ENCODE measurements around the gene LAMA2. TPM values are rescaled to one million over a fixed set of nuclear protein-coding genes. Genes with fewer than 3 reads are reported as not detected.

Gene LAMA2
- total RNA-seq, 1 donor from 2014 or later, result 1.8 TPM

- no peaks in the 10 kb centered on the region for H3K4me1 ChIP-seq (ENCODE audit: insufficient read depth, low read length)
- peaks cover 2% of the 10 kb centered on the region for H3K9me3 ChIP-seq (ENCODE audit: insufficient read depth, low read depth, low read length)
- H3K79me2 ChIP-seq (ENCODE audit: insufficient read depth, low read length), result no peaks in the 10 kb centered on the region
- no peaks in the 10 kb centered on the region for H3K36me3 ChIP-seq (ENCODE audit: insufficient read depth, low read length)
- peaks cover 2% of the 10 kb centered on the region for H3K9me3 Mint-ChIP-seq (ENCODE audit: unreplicated experiment)
- FAIRE-seq (no peak), DNase-seq (ENCODE audit: low read depth) (no peak)
- no peak overlapping the region for H3K27ac ChIP-seq (ENCODE audit: low read depth, low read length)
- no peak overlapping the region for H3K4me3 Mint-ChIP-seq (ENCODE audit: unreplicated experiment)
- no peaks in the 10 kb centered on the region for H4K20me1 ChIP-seq (ENCODE audit: insufficient read depth, low read length)
- H3K9ac ChIP-seq (ENCODE audit: low read length), result no peak overlapping the region
- no peaks in the 10 kb centered on the region for H3K36me3 Mint-ChIP-seq (ENCODE audit: low read depth, unreplicated experiment)
- H3K27me3 ChIP-seq (ENCODE audit: insufficient read depth, low read length), result no peaks in the 10 kb centered on the region
- no peaks in the 10 kb centered on the region for H3K4me1 Mint-ChIP-seq (ENCODE audit: low read depth, unreplicated experiment)
- no peak for TF ChIP-seq EZH2 (IDR thresholded peaks at IDR 0.05; ENCODE audit: insufficient read depth, low read length)
- TF ChIP-seq, protein P1, sequence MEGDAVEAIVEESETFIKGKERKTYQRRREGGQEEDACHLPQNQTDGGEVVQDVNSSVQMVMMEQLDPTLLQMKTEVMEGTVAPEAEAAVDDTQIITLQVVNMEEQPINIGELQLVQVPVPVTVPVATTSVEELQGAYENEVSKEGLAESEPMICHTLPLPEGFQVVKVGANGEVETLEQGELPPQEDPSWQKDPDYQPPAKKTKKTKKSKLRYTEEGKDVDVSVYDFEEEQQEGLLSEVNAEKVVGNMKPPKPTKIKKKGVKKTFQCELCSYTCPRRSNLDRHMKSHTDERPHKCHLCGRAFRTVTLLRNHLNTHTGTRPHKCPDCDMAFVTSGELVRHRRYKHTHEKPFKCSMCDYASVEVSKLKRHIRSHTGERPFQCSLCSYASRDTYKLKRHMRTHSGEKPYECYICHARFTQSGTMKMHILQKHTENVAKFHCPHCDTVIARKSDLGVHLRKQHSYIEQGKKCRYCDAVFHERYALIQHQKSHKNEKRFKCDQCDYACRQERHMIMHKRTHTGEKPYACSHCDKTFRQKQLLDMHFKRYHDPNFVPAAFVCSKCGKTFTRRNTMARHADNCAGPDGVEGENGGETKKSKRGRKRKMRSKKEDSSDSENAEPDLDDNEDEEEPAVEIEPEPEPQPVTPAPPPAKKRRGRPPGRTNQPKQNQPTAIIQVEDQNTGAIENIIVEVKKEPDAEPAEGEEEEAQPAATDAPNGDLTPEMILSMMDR (IDR thresholded peaks at IDR 0.05; ENCODE audit: insufficient read depth, low read depth, low read length), result no peak
- H3K27ac Mint-ChIP-seq (ENCODE audit: unreplicated experiment), result no peak overlapping the region
- H2AFZ ChIP-seq (ENCODE audit: low read depth, low read length), result no peak overlapping the region
- no peak overlapping the region for H3K4me2 ChIP-seq (ENCODE audit: low read length)
- H3K4me3 ChIP-seq (ENCODE audit: insufficient read depth, low read depth, low read length), result no peak overlapping the region
- no peaks in the 10 kb centered on the region for H3K27me3 Mint-ChIP-seq (ENCODE audit: low read depth, unreplicated experiment)
Measured at GRCh38 chr6:129015721-129016120, 132.8 kb downstream of the LAMA2 start.

- H3K9me3 Mint-ChIP-seq (ENCODE audit: unreplicated experiment), result peaks cover 2% of the 10 kb centered on the region
Measured at GRCh38 chr6:129016844-129017243, 133.9 kb downstream of the LAMA2 start.

DNA sequence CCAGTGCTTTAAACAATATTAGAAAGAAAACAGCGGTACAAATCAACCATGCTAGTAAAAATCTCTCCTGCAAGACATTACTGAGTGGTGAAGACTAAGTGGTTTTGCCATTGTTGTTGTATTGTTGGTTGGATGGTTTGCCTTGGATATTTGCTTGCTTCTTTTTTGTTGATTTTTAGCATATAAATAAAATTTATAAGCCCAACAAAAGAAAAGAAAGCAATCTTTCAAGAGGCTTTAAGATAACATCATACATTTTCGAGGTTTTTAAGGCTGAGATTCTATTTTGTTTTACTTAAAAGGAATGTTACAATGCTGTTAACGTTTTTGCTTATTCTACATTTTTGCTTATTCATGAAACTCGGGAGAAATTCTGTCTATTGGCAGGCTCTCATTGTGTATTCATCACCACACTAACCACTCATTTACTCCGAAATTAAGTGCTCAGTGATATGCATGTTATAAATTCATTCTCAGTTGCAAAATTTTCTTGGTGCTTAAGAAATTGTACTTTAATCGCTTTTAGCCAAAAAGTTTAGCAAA is 139.1 kb downstream of the LAMA2 start:
- DNase-seq (ENCODE audit: low read depth) (no peak), FAIRE-seq (no peak)
- TF ChIP-seq, protein P1 (IDR thresholded peaks at IDR 0.05; ENCODE audit: insufficient read depth, low read depth, low read length), result no peak
- no peak for TF ChIP-seq EZH2 (IDR thresholded peaks at IDR 0.05; ENCODE audit: insufficient read depth, low read length)
- Mint-ChIP-seq H3K4me3 (ENCODE audit: unreplicated experiment) (no peak overlapping the region), H3K9me3 (ENCODE audit: unreplicated experiment) (peaks cover 2% of the 10 kb centered on the region), H3K36me3 (ENCODE audit: low read depth, unreplicated experiment) (no peaks in the 10 kb centered on the region), H3K27ac (ENCODE audit: unreplicated experiment) (no peak overlapping the region), H3K4me1 (ENCODE audit: low read depth, unreplicated experiment) (no peaks in the 10 kb centered on the region), H3K27me3 (ENCODE audit: low read depth, unreplicated experiment) (no peaks in the 10 kb centered on the region)
- Histone ChIP-seq H3K27ac (ENCODE audit: low read depth, low read length) (no peak overlapping the region), H3K36me3 (ENCODE audit: insufficient read depth, low read length) (no peaks in the 10 kb centered on the region), H3K4me2 (ENCODE audit: low read length) (no peak overlapping the region), H3K27me3 (ENCODE audit: insufficient read depth, low read length) (no peaks in the 10 kb centered on the region), H3K9me3 (ENCODE audit: insufficient read depth, low read depth, low read length) (peaks cover 2% of the 10 kb centered on the region), H3K79me2 (ENCODE audit: insufficient read depth, low read length) (no peaks in the 10 kb centered on the region), H3K4me3 (ENCODE audit: insufficient read depth, low read depth, low read length) (no peak overlapping the region), H4K20me1 (ENCODE audit: insufficient read depth, low read length) (no peaks in the 10 kb centered on the region), H3K4me1 (ENCODE audit: insufficient read depth, low read length) (no peaks in the 10 kb centered on the region), H2AFZ (ENCODE audit: low read depth, low read length) (no peak overlapping the region), H3K9ac (ENCODE audit: low read length) (no peak overlapping the region)

More at GRCh38 chr6:129016844-129017243, 133.9 kb downstream of the LAMA2 start:
- H3K4me3 ChIP-seq (ENCODE audit: insufficient read depth, low read depth, low read length), result no peak overlapping the region
- Mint-ChIP-seq H3K4me3 (ENCODE audit: unreplicated experiment) (no peak overlapping the region), H3K4me1 (ENCODE audit: low read depth, unreplicated experiment) (no peaks in the 10 kb centered on the region), H3K27me3 (ENCODE audit: low read depth, unreplicated experiment) (no peaks in the 10 kb centered on the region), H3K27ac (ENCODE audit: unreplicated experiment) (no peak overlapping the region), H3K36me3 (ENCODE audit: low read depth, unreplicated experiment) (no peaks in the 10 kb centered on the region)
- H3K79me2 ChIP-seq (ENCODE audit: insufficient read depth, low read length), result no peaks in the 10 kb centered on the region
- no peak overlapping the region for H3K4me2 ChIP-seq (ENCODE audit: low read length)
- FAIRE-seq (no peak), DNase-seq (ENCODE audit: low read depth) (no peak)
- peaks cover 2% of the 10 kb centered on the region for H3K9me3 ChIP-seq (ENCODE audit: insufficient read depth, low read depth, low read length)
- H3K27me3 ChIP-seq (ENCODE audit: insufficient read depth, low read length), result no peaks in the 10 kb centered on the region
- H3K9ac ChIP-seq (ENCODE audit: low read length), result no peak overlapping the region
- H3K27ac ChIP-seq (ENCODE audit: low read depth, low read length), result no peak overlapping the region
- no peak overlapping the region for H2AFZ ChIP-seq (ENCODE audit: low read depth, low read length)
- no peaks in the 10 kb centered on the region for H3K36me3 ChIP-seq (ENCODE audit: insufficient read depth, low read length)
- no peaks in the 10 kb centered on the region for H4K20me1 ChIP-seq (ENCODE audit: insufficient read depth, low read length)
- no peaks in the 10 kb centered on the region for H3K4me1 ChIP-seq (ENCODE audit: insufficient read depth, low read length)
- TF ChIP-seq, protein P1 (IDR thresholded peaks at IDR 0.05; ENCODE audit: insufficient read depth, low read depth, low read length), result no peak
- TF ChIP-seq EZH2 (IDR thresholded peaks at IDR 0.05; ENCODE audit: insufficient read depth, low read length), result no peak
